Tibial nerve (tissue), 3 donors: ENCODE data around the gene PRKAG2.

ENCODE experiments used
- POLR2A ChIP-seq, 2 donors: fragments of 450-650 bp; IDR thresholded peaks; one replicate each; pipeline ENCODE4 v1.6.1; 2017; ENCODE audit warnings: antibody characterized with exemption in 2 of 2, mild to moderate bottlenecking in 2 of 2, moderate library complexity in 2 of 2
- TF ChIP-seq, protein P1 (sequence below), 5 experiments: fragments of 200-600 bp in 3 of 5; fragments of 450-650 bp in 2 of 5; sonication (generic) in 3 of 5; IDR thresholded peaks; one replicate each; pipeline ENCODE4 v1.5.1; 2016 to 2019; ENCODE audit warnings: antibody characterized with exemption in 5 of 5, mild to moderate bottlenecking in 3 of 5, moderate library complexity in 2 of 5

- TF ChIP-seq, protein P1, sequence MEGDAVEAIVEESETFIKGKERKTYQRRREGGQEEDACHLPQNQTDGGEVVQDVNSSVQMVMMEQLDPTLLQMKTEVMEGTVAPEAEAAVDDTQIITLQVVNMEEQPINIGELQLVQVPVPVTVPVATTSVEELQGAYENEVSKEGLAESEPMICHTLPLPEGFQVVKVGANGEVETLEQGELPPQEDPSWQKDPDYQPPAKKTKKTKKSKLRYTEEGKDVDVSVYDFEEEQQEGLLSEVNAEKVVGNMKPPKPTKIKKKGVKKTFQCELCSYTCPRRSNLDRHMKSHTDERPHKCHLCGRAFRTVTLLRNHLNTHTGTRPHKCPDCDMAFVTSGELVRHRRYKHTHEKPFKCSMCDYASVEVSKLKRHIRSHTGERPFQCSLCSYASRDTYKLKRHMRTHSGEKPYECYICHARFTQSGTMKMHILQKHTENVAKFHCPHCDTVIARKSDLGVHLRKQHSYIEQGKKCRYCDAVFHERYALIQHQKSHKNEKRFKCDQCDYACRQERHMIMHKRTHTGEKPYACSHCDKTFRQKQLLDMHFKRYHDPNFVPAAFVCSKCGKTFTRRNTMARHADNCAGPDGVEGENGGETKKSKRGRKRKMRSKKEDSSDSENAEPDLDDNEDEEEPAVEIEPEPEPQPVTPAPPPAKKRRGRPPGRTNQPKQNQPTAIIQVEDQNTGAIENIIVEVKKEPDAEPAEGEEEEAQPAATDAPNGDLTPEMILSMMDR (IDR thresholded peaks at IDR 0.05), result no peak
- TF ChIP-seq POLR2A (IDR thresholded peaks at IDR 0.05), result no peak
Measured at GRCh38 chr7:151697515-151697895, 179.4 kb downstream of the PRKAG2 start.
